GM19351 (cell line): ENCODE measurements around the gene ARHGAP18.

ENCODE experiments used
- ATAC-seq: cut with Tn5 transposase; IDR thresholded peaks from one replicate; pipeline ENCODE4 v1.9.1; 2021; ENCODE audit warnings: mild to moderate bottlenecking, moderate library complexity; ENCODE audit not compliant: unreplicated experiment

Gene ARHGAP18

DNA sequence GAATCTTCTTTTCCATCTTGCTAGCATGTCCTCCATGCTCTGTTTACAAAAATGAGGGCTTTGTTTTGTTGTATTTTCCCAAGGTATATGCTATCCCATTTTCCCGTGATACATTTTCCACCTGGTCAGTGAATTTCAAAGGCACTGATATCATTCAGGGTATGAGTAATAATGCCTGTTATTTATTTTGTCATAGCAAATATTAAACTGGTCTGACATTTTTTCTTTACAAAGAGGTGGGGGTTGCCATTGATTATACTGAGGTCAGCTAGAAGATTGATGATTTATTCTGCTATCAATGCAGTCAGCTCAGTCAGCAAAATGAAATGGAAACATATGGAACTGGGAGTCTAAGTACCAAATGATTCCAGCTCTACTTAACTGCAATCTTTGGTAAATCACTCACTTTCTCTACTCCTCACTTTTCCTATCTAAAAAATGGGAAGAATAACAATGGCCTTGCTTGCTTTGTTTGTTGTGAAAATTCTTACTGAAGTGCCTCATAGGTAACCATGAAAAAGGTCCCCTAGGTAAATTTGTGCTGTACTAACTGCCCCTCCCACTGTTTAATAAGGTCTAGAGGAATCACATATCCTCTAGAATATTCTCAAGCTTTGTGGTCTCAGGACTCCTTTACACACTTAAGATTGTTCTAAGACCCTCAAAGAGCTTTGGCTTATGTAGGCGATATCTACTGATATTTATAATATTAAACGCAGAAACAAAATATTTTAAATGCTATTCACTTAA, 64.0 kb downstream of the ARHGAP18 start:
- no peak for ATAC-seq

DNA sequence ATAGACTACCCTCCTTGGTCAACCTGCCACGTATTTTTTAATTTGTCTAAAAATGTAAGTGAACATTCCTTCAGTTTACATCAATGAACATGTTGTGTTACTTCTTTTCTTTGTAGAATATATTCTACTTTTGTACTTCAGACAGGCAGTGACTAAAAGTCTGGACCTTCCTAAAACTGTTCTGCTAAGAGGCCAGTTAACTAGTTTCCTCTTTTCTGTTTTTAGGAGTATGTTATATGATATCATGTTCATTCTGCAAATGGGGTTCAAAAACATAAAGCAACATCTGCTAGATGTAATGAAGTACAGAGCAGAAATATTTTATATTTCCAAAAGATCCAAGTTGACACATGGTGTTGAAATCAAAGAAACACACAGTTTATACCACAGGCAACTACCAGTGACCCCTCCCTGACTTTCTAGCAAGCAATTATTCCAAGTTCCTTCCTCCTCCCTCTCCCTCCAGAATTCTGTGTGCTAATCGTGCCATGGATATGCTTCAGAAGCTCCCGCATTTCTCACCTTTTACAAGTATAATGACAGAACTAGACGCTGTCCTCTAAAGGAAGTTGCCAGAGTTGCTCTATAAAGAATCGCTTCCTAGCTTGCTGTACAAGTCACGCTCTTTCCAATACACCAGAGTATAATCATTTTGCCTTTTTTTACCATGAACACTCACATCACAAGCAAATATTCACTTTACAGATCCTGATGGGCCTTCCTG, 64.7 kb downstream of the ARHGAP18 start:
- ATAC-seq = no peak

DNA sequence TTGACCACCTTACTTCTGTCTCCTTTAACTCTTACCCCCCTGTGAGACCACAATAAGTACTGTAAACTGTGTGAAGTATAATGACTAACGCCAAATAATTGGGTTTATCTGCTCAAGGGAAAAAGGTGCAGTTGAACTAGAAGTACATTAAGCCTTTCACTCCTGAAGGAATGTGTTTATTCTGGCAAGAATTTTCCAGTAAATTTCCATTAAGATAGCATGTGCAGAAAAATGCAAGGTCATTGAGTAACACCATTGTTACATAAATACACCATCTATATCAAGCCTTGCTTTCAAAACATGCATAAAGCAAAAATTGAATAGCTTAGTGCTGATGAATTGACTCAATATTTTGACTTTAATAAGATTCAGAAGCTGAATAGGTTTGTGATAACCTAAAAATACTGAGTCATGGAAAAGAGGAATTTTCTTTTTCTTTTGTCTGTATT, 65.4 kb downstream of the ARHGAP18 start:
- no peak for ATAC-seq

DNA sequence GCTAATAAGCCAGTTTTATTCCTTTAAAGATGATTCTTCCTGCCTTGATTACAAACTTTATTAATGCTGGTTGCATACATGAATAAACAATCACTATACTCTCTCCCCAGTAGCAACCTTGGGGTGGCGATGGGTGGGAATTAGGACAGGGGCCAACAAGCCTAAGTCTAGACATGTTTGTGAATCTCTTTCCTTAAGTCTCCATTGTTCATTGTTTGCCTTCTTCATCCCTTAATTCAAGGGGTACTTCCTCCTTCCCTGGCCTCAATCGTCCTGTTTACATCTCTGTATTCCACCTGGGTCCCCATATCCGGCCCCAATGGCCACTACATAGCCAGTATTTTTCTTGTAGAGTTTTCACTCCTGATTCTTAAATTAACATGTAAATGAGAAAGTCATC, 66.0 kb downstream of the ARHGAP18 start:
- ATAC-seq = no peak

DNA sequence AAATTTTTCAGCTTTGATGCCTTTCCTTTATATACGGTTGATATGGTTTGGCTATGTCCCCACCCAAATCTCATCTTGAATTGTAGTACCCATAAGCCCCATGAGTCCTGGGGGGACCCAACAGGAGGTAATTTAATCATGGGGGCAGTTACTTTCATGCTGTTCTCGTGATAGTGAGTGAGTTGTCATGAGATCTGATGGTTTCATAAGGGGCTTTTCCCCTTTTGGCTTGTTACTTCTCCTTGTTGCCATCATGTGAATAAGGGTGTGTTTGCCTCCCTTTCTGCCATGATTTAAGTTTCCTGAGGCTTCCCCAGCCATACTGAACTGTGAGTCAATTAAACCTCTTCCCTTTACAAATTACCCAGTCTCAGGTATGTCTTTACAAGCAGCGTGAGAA, 66.8 kb downstream of the ARHGAP18 start:
- no peak for ATAC-seq

DNA sequence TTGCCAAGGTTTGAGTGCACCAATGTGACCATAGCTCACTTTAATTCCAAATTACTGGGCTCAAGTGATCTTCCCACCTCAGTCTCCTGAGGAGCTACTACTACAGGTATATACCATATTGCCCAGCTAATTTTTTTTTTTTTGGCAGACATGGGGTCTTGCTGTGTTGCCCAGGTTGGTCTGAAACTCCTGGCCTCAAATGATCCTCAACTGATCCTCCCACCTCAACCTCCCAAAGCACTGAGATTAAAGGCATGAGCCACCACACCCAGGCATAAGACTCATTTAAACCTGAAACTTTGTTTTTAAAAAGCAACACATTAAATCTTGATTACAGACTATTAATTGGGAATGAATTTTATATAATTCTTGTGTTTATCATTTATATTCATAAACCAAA, 67.7 kb downstream of the ARHGAP18 start:
- ATAC-seq = no peak

DNA sequence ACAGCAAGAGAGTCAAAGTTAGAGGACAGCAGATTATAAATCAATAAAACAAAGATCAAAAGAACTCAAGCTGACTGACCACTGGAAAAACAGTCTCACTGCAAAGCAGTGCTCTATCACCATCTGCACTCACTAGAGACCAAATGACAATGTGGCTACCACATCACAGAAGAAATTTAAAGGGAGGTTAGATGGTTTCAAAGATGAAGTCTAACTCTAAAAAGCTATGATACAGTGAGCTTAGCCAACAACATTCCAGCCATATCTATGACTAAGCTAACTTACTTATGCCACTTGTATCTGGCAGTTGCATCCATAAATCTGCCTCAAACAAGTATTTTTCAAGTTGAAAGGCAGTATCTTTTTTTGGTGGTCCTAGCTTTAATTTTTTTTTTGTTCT, 68.6 kb downstream of the ARHGAP18 start:
- no peak for ATAC-seq

DNA sequence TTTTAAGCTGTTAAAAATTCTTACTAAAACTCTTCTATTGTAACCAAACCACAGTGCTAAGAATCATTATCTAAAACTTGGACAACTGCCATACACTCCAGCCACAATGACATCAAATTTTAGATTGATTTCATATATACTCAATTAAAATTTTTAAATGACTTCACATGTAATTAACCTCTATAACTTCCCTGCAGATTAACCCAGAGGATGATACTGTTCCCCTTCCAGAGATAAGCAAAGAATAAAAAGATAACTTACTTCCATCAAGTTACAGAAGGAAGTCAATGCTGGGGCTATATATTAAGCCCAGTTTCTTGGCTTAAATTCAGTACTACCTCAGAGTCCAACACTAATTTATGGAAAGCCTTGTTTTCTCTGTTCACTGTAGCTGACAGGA, 71.3 kb downstream of the ARHGAP18 start:
- no peak for ATAC-seq

DNA sequence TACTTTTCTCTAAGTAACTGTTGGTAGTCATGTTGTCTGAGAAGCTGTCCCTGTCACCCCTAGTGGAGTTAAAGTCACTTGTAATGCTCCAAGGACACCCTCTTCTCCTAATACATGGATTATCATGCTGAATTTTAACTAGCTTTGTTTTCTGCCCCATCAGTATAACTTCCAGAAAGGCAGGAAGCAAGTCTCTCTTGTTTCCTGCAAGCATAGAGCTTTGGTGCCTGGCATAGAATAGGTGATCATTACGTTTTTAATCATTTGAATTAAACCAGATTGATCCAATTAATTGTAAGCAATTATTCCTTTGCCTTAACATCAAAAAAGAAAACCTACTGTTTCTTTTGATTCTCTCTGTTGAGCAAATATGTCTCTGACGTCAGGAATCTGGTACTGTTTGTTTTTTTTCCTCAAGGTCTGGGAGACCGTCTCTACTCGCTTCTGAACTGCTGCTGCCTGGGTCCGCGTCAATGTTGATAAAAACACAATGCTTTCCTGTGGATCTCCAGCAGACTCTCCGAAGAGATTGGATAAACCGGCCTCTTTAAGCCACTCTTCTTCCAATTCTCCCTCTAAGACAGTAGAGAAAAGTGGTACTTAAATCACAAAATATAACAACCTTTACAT, 71.8 kb downstream of the ARHGAP18 start:
- ATAC-seq = no peak

DNA sequence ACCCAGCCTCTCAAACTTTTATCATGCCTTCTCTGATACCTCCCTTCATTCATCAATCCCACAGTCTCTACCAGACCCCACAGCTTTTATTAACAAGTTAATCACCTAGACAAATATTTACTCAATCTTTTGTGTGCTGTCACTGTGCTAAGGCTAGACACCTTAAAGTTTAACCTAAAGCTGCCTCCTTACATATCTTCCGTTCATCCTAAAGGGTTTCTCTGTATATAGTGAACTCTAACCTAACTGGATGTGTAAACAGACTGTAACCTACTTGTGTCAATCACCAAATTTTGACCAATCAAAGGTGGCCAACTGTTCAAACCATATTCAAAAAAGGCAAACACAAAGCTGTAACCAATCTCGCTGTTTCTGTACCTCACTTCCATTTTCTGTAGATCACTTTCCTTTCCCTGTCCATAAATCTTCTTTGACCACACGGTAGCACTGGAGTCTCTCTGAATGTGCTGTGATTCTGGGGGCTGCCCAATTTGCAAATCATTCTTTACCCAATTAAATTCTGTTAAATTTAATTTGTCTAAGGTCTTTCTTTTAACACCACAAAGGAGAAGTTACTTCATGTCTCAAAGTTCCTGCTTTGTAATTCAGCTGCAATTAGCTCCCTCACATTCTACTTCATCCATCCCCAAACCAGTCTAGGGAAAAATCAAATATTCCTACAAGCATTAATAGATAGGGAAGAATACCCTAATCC, 72.5 kb downstream of the ARHGAP18 start:
- ATAC-seq = no peak

DNA sequence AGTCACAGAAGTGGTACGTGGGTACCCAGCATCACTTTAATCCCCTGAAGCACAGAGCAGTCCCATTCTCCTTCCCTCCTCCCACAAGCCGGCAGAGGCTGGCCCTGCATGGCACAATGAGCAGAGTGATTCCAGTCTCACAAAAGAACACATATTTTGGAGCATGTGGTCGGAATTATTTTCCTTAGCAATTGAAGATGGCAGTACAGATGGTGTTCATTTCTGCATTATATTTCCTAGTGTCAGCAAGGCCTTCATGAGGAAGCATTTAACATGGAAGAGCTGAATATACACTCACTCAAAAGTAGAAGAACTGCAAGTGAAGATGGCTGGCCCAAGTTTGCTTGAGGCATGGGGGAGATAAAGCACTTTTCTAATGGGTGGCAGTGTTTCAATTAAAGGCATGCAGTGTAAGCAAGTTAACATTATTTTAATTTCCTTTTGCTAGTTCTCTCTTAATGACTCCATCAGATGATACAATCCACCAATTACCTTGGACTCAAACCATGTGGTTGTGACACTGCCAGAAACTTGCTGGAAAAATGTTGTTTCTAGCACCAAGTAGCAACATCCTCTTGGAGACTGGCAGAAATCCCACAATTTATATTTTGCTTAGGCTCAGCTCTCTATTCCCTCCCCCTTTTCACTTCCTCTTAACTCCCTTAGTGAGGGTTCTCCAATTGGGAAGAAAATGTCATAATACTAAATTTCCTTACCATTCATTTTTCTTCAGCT, 74.4 kb downstream of the ARHGAP18 start:
- no peak for ATAC-seq

DNA sequence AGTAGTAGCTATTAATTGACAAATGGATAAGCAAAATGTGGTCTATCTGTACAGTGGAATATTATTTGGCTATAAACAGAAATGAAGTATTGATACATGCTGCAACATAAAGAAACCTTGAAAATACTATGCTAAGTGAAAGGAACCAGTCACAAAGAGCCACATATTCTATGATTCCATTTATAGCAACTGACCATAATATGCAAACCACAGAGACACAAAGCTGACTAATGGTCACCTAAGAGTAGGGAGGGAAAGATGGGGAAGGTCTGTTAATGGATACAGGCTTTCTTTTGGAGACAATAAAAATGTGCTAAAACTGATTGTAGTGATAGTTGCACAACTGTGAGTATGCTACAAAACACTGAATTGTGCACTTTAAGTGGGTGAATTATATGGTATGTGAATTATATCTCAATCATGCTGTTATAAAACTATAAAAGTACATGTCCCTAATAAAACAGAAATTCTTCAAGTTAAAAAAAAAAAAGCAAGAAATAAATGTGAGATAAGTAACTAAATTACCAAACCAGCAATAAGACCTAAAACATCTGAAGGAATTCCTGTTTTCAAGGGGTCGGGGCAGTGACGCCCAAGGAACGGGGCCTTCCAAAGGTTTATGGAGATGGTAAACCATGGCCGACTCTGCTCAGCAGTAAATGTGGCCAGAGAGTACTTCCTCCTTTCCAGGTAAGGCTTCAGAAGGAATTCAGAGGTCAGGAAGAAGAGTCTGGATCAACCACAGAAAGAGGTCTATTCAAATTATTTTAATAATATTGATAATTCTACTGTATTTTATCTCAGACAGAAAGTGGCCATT, 75.4 kb downstream of the ARHGAP18 start:
- ATAC-seq = no peak

DNA sequence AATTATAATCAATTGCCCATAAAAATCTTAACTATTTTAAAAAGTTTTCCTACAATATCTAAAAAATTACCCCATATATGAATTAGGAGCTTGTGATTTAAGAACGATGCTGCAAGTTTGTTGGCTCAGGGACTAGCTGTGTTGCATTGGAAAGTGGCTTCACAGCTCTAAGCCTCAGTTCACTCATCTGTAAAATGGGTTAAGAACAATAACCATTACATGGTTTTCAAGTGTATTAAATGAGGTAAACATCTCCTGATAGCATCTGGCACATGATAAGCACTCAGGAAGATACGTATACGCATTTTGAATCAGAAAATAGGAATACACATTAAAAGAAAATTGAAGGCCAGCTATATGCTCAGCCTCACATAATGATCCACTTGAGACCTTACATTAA, 76.4 kb downstream of the ARHGAP18 start:
- no peak for ATAC-seq

DNA sequence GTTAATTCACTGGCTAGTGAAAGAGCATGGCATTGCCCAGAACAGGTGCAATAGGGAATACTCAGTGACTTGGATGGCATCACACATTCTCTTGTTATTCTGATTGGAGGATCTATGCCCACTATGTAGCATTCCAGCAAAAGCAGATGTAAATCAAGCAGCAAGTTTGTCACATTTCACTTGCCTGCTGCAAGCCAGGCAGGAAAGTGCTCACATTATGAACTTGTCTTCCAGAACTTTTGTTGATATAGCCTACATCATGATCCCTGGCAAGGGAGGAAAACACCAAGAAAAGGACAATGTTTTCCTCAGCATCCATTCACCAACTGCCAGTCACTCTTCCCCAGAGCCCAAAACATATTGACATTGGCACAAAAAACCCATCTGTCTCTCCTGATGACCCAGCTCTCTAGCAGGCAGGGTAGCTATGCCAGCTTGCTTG, 77.8 kb downstream of the ARHGAP18 start:
- no peak for ATAC-seq

DNA sequence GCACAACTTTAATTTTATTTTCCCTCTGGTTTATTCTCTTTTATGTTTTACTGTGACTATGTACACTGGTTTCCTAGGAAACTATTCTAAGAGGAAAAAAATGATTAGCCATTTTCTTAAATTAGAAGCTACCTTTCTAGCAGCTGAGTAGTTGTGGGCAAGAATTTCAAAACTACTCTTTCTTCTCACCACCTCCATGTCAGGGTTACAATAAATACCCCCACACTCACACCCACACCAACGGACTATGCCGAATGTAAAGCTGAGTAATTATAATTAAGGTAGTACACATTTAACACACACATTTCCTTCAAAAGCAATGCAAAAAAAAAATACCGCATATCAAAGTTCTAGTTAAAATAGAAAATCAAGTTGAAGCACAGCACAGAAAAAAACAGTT, 78.9 kb downstream of the ARHGAP18 start:
- ATAC-seq = no peak

DNA sequence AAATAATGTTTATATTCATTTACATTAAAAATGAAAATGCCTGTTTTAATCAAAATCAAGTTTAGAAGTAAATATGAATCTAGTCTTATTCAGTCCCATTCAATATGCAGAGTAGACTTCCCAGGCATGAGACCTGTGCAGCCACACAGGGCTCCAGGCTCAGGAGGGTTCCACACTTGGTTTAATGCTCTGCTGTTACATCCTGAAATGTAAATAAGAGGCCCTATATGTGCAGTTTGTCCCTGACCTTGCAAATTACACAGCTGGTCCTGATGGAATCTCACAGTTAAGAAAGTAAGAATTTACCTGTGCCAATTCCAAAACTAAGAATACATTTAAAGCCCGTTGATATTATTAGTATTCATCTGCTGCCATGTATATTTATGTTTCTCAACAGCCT, 79.4 kb downstream of the ARHGAP18 start:
- ATAC-seq = no peak

DNA sequence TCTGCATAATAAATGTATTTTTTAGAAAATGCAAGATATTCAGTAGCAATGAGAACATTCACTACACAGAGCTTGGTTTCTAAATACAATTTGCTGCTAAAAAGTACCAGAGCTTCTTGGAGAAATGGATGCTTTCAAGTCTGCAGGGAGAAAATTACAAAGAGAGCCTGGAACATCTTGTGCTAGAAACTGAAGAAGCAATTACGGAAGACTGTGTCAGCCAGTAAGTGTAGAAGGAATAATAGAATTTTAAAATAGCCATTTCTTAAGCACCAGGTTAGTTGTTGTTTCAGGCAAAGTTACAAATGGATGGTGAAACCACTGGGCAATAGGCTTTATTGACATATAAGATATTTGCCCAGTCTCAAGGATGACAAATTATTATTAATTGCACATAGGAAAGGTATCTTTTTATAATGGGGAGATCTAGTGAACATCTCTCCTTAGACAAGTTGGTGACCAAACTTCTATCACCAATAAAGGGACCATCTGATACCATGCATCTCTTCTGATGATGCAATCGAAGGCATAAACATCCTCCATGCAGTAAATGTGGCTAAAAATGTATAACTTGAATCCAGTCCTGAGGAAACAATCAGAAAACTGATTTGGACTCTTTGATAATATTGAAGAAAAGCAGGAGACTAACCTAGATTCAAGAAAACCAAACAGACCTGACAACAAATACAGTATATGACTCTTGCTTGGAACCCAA, 81.7 kb downstream of the ARHGAP18 start:
- ATAC-seq = no peak

DNA sequence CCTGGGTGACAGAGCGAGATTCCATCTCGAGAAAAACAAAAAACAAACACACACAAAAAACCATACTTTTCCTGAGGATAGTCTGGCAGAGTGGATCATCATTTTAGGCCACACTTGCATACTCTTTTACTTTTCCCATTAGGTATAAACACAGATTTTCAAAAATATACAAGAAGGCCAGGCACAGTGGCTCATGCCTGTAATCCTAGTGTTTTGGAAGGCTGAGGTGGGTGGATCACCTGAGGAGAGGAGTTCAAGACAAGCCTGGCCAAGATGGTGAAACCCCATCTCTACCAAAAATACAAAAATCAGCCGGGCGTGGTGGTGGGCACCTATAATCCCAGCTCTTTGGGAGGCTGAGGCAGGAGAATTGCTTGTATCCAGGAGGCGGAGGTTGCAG, 85.5 kb downstream of the ARHGAP18 start:
- no peak for ATAC-seq
